Mesothelial cell of epicardium (in vitro differentiated cells): ENCODE data around the gene PHRF1. TPM values are rescaled to one million over a fixed set of nuclear protein-coding genes. Genes with fewer than 3 reads are reported as not detected.

Experiments used
- DNase-seq, 2 experiments: peaks; one replicate each; pipeline ENCODE4 v3.0.0; 2021; ENCODE audit warnings: low spot score in 2 of 2; ENCODE audit not compliant: unreplicated experiment in 2 of 2
- H3K27ac Mint-ChIP-seq: 2 replicates; pipeline ENCODE4 v1.8.0; 2021; ENCODE audit warnings: mixed read lengths
- H3K27me3 Mint-ChIP-seq: 2 replicates; pipeline ENCODE4 v1.8.0; 2021; ENCODE audit warnings: low read depth, mixed read lengths
- H3K36me3 Mint-ChIP-seq: 2 replicates; pipeline ENCODE4 v1.8.0; 2021; ENCODE audit warnings: mixed read lengths
- H3K4me1 Mint-ChIP-seq: 2 replicates; pipeline ENCODE4 v1.8.0; 2021; ENCODE audit warnings: mixed read lengths
- H3K4me3 Mint-ChIP-seq: 2 replicates; pipeline ENCODE4 v1.8.0; 2021; ENCODE audit warnings: mild to moderate bottlenecking, moderate library complexity, mixed read lengths
- H3K9me3 Mint-ChIP-seq: 2 replicates; pipeline ENCODE4 v1.8.0; 2021; ENCODE audit warnings: mixed read lengths
- CTCF ChIP-seq: fragments of 200-600 bp; sonication (generic); IDR thresholded peaks from one replicate; pipeline ENCODE4 v1.5.0; 2021; ENCODE audit warnings: antibody characterized with exemption; ENCODE audit not compliant: unreplicated experiment
- total RNA-seq: library from RNA; stranded (reverse); gene quantifications from 3 replicates; pipeline ENCODE4 v1.2.1, GENCODE V29; 2021

Gene PHRF1
- total RNA-seq, 1 donor from 2014 or later, result 51.1 TPM

GRCh38 chr11:618856-619627, 42.8 kb downstream of the PHRF1 start:
- no peaks in the 10 kb centered on the region for H3K36me3 Mint-ChIP-seq
- H3K4me1 Mint-ChIP-seq, result peaks cover 11% of the 10 kb centered on the region
- no peak overlapping the region for H3K27ac Mint-ChIP-seq
- no peaks in the 10 kb centered on the region for H3K27me3 Mint-ChIP-seq
- no peak overlapping the region for H3K4me3 Mint-ChIP-seq
- TF ChIP-seq CTCF, result no peak
- DNase-seq, result no peak
- H3K9me3 Mint-ChIP-seq, result no peaks in the 10 kb centered on the region

- Mint-ChIP-seq H3K4me3 (no peak overlapping the region), H3K27me3 (no peaks in the 10 kb centered on the region), H3K27ac (no peak overlapping the region), H3K36me3 (no peaks in the 10 kb centered on the region), H3K9me3 (no peaks in the 10 kb centered on the region), H3K4me1 (peaks cover 5% of the 10 kb centered on the region)
- TF ChIP-seq CTCF, result no peak
- no peak for DNase-seq
Measured at GRCh38 chr11:619628-620050, 43.4 kb downstream of the PHRF1 start.

GRCh38 chr11:620201-620600, 43.9 kb downstream of the PHRF1 start:
- no peak overlapping the region for H3K27ac Mint-ChIP-seq
- no peak for TF ChIP-seq CTCF
- H3K36me3 Mint-ChIP-seq, result no peaks in the 10 kb centered on the region
- H3K4me3 Mint-ChIP-seq, result no peak overlapping the region
- no peaks in the 10 kb centered on the region for H3K9me3 Mint-ChIP-seq
- H3K4me1 Mint-ChIP-seq, result peaks cover 5% of the 10 kb centered on the region
- DNase-seq, result no peak
- no peaks in the 10 kb centered on the region for H3K27me3 Mint-ChIP-seq

GRCh38 chr11:620935-621814, 44.9 kb downstream of the PHRF1 start:
- H3K27ac Mint-ChIP-seq, result no peak overlapping the region
- no peaks in the 10 kb centered on the region for H3K9me3 Mint-ChIP-seq
- no peaks in the 10 kb centered on the region for H3K27me3 Mint-ChIP-seq
- no peak for TF ChIP-seq CTCF
- H3K4me3 Mint-ChIP-seq, result no peak overlapping the region
- no peak for DNase-seq
- H3K36me3 Mint-ChIP-seq, result no peaks in the 10 kb centered on the region
- no peaks in the 10 kb centered on the region for H3K4me1 Mint-ChIP-seq

GRCh38 chr11:621838-622237, 45.6 kb downstream of the PHRF1 start:
- no peak overlapping the region for H3K27ac Mint-ChIP-seq
- H3K36me3 Mint-ChIP-seq, result no peaks in the 10 kb centered on the region
- no peaks in the 10 kb centered on the region for H3K9me3 Mint-ChIP-seq
- peaks cover 4% of the 10 kb centered on the region for H3K27me3 Mint-ChIP-seq
- DNase-seq, result no peak
- no peaks in the 10 kb centered on the region for H3K4me1 Mint-ChIP-seq
- TF ChIP-seq CTCF, result no peak
- no peak overlapping the region for H3K4me3 Mint-ChIP-seq
